Common myeloid progenitor, CD34-positive (primary cell): Measurements from ENCODE around the gene FSD1.
A peak's percentile ranks its signal among the peaks of the same experiment; 100 is the strongest.
"Not testable (repeated sequence)": the region's sequence is repeated elsewhere in the genome, so short reads cannot be mapped to it uniquely, and the experiment has no call there.

Source experiments
- CTCF ChIA-PET: fragments of 350-600 bp; sonication (Branson Sonifier 250); formaldehyde crosslinking; loops from one replicate; lab custom pipeline; 2021; ENCODE audit warnings: antibody characterized with exemption; lab: Charles Lee
- POLR2A ChIA-PET: fragments of 350-600 bp; sonication (Branson Sonifier 250); formaldehyde crosslinking; loops from one replicate; lab custom pipeline; 2021; ENCODE audit warnings: antibody characterized with exemption; lab: Charles Lee
- DNase-seq, 3 donors: peaks; one replicate each; pipeline versions ENCODE4 v3.0.0 to v3.0.0-alpha.2; 2013
- H3K27ac ChIP-seq, 2 experiments: 1 replicate in 1 of 2; 2 replicates in 1 of 2; pipeline ENCODE4 v1.7.0; 2013; ENCODE audit warnings: inconsistent platforms in 2 of 2, low read length in 2 of 2, mild to moderate bottlenecking in 2 of 2, low read depth in 1 of 2, moderate library complexity in 1 of 2; ENCODE audit not compliant: severe bottlenecking in 2 of 2, insufficient read depth in 1 of 2, poor library complexity in 1 of 2
- H3K27me3 ChIP-seq, 5 experiments: replicated peaks in 2 of 5; 1 replicate in 3 of 5; 2 replicates in 2 of 5; pipeline versions ENCODE4 v1.6.1 to v1.7.0; 2013; ENCODE audit warnings: low read length in 4 of 5, mild to moderate bottlenecking in 2 of 5, moderate library complexity in 2 of 5, inconsistent platforms in 1 of 5; ENCODE audit not compliant: insufficient read depth in 5 of 5, control insufficient read depth in 4 of 5
- H3K36me3 ChIP-seq, 4 experiments: 1 replicate in 2 of 4; 2 replicates in 2 of 4; pipeline versions ENCODE4 v1.6.1 to v1.7.0; 2013; ENCODE audit warnings: low read length in 3 of 4, control low read depth in 1 of 4, mild to moderate bottlenecking in 1 of 4; ENCODE audit not compliant: control insufficient read depth in 4 of 4, insufficient read depth in 4 of 4
- H3K4me1 ChIP-seq, 4 experiments: 1 replicate in 3 of 4; 2 replicates in 1 of 4; pipeline versions ENCODE4 v1.6.1 to v1.7.1; 2013; ENCODE audit warnings: low read length in 3 of 4, mild to moderate bottlenecking in 3 of 4, control low read depth in 1 of 4, inconsistent platforms in 1 of 4, moderate library complexity in 1 of 4; ENCODE audit not compliant: control insufficient read depth in 4 of 4, insufficient read depth in 4 of 4; ENCODE audit errors: control extremely low read depth in 1 of 4
- H3K4me3 ChIP-seq, 7 experiments: 1 replicate in 4 of 7; 2 replicates in 3 of 7; pipeline versions ENCODE4 v1.5.1 to v1.7.0; 2013; ENCODE audit warnings: mild to moderate bottlenecking in 7 of 7, low read length in 6 of 7, moderate library complexity in 6 of 7, inconsistent platforms in 2 of 7, low read depth in 2 of 7, control low read depth in 1 of 7; ENCODE audit not compliant: insufficient read depth in 4 of 7, control insufficient read depth in 1 of 7; ENCODE audit errors: extremely low read depth in 1 of 7
- H3K9me3 ChIP-seq, 5 experiments: 1 replicate in 4 of 5; 2 replicates in 1 of 5; pipeline versions ENCODE4 v1.6.1 to v1.7.1; 2013; ENCODE audit warnings: low read length in 4 of 5, mild to moderate bottlenecking in 2 of 5, inconsistent platforms in 1 of 5, low read depth in 1 of 5, moderate library complexity in 1 of 5; ENCODE audit not compliant: control insufficient read depth in 4 of 5, insufficient read depth in 2 of 5; ENCODE audit errors: control extremely low read depth in 1 of 5
- WGBS: methylation state at CpG from one replicate; pipeline ENCODE4 v1.1.5; 2013; ENCODE audit not compliant: insufficient coverage; 5-methylcytosine and 5-hydroxymethylcytosine counted together

Gene FSD1

GRCh38 chr19:4274321-4274686 is 30.1 kb upstream of the FSD1 start:
- H3K9me3 ChIP-seq, DNase-seq, H3K27me3 ChIP-seq, H3K4me3 ChIP-seq, H3K27ac ChIP-seq, POLR2A ChIA-PET: not testable (repeated sequence)
- CTCF ChIA-PET: interaction anchor here (1.0 to 1.7 kb wide), 3 partner anchors 10 to 78 kb away, joined by 3 to 7 read pairs (median 3); partner anchors contain the start of gene MPND
- Histone ChIP-seq H3K36me3 (peaks cover 0 to 13% (median 6%) of the 10 kb centered on the region in 4 experiments), H3K4me1 (peaks cover 0 to 27% (median 18%) of the 10 kb centered on the region in 4 experiments)
- 96% methylated on average over 4 of the region's 6 CpGs for WGBS

GRCh38 chr19:4277191-4277696 is 27.2 kb upstream of the FSD1 start:
- no peak overlapping the region for H3K27ac ChIP-seq
- H3K27me3 ChIP-seq: peaks cover 0 to 26% (median 6%) of the 10 kb centered on the region in 5 experiments
- H3K4me1 ChIP-seq: peaks cover 0 to 27% (median 23%) of the 10 kb centered on the region in 4 experiments
- H3K9me3 ChIP-seq: no peaks in the 10 kb centered on the region
- DNase-seq: no peak
- H3K36me3 ChIP-seq: peaks cover 0 to 2% (median 0%) of the 10 kb centered on the region in 4 experiments
- H3K4me3 ChIP-seq: no peak overlapping the region
- 54% methylated on average over 13 of the region's 16 CpGs for WGBS
- POLR2A ChIA-PET: interaction anchor here (0.6 kb wide), 2 partner anchors 198 to 904 kb away, joined by 4 read pairs; no protein-coding TSS in a partner anchor
- CTCF ChIA-PET: interaction anchor here (0.7 to 2.0 kb wide), 5 partner anchors 10 to 75 kb away, joined by 3 to 12 read pairs (median 3); no protein-coding TSS in a partner anchor

GRCh38 chr19:4278010-4278409 is 26.4 kb upstream of the FSD1 start:
- H3K36me3 ChIP-seq: no peaks in the 10 kb centered on the region
- no peak for DNase-seq
- CTCF ChIA-PET: interaction anchor here (0.7 to 2.0 kb wide), 3 partner anchors 11 to 75 kb away, joined by 3 to 12 read pairs (median 3); no protein-coding TSS in a partner anchor
- H3K4me3 ChIP-seq: peak overlapping the region in 2 of 7 experiments; percentile 33 to 72
- H3K9me3 ChIP-seq: no peaks in the 10 kb centered on the region
- WGBS: 5% methylated on average over 4 of the region's 4 CpGs
- no peak overlapping the region for H3K27ac ChIP-seq
- peaks cover 0 to 27% (median 23%) of the 10 kb centered on the region in 4 experiments for H3K4me1 ChIP-seq
- peaks cover 0 to 31% (median 6%) of the 10 kb centered on the region in 5 experiments for H3K27me3 ChIP-seq
- POLR2A ChIA-PET: interaction anchor here (0.6 kb wide), 1 partner anchor 197 kb away, joined by 4 read pairs; no protein-coding TSS in a partner anchor

GRCh38 chr19:4278419-4279266 is 25.8 kb upstream of the FSD1 start, which contains the start of gene SHD:
SHD (plus strand) TSS chr19:4279266; CDS start chr19:4280064, 798 bp downstream.
- Histone ChIP-seq H3K27me3 (peaks cover 0 to 33% (median 6%) of the 10 kb centered on the region in 5 experiments), H3K4me3 (peak within 1 kb of the TSS; percentile 13 to 72 (median 48)), H3K27ac (no peak within 1 kb of the TSS), H3K4me1 (peaks cover 0 to 27% (median 23%) of the 10 kb centered on the region in 4 experiments), H3K36me3 (no peaks in the 10 kb centered on the region), H3K9me3 (no peaks in the 10 kb centered on the region)
- ChIA-PET CTCF (interaction anchor here (0.6 to 2.0 kb wide), 4 partner anchors 11 to 75 kb away, joined by 3 to 12 read pairs (median 3); no protein-coding TSS in a partner anchor), POLR2A (no interaction called here)
- peak in 2 of 3 donors; percentile 53 to 66 for DNase-seq
- WGBS: 0% methylated on average over 14 of the region's 44 CpGs

GRCh38 chr19:4279267-4279529 is 25.2 kb upstream of the FSD1 start:
- CTCF ChIA-PET: interaction anchor here (1.5 kb wide), 1 partner anchor 75 kb away, joined by 3 read pairs; no protein-coding TSS in a partner anchor
- POLR2A ChIA-PET: no interaction called here
- Histone ChIP-seq H3K4me1 (peaks cover 0 to 27% (median 23%) of the 10 kb centered on the region in 4 experiments), H3K27me3 (peaks cover 0 to 34% (median 6%) of the 10 kb centered on the region in 5 experiments), H3K4me3 (peak overlapping the region; percentile 13 to 72 (median 47)), H3K36me3 (no peaks in the 10 kb centered on the region), H3K27ac (no peak overlapping the region), H3K9me3 (no peaks in the 10 kb centered on the region)
- WGBS: under 1% methylated on average over 18 of the region's 30 CpGs
- DNase-seq: peak in 1 of 3 donors; percentile 31

- peak overlapping the region; percentile 13 to 72 (median 47) for H3K4me3 ChIP-seq
- POLR2A ChIA-PET: interaction anchor here (0.6 kb wide), 1 partner anchor 216 kb away, joined by 5 read pairs; no protein-coding TSS in a partner anchor
Measured at GRCh38 chr19:4279530-4280422, 24.6 kb upstream of the FSD1 start.

More at GRCh38 chr19:4279530-4280422, 24.6 kb upstream of the FSD1 start:
- Histone ChIP-seq H3K9me3 (no peaks in the 10 kb centered on the region), H3K36me3 (no peaks in the 10 kb centered on the region), H3K27me3 (peaks cover 0 to 40% (median 6%) of the 10 kb centered on the region in 5 experiments), H3K27ac (no peak overlapping the region), H3K4me1 (peaks cover 0 to 27% (median 23%) of the 10 kb centered on the region in 4 experiments)
- DNase-seq: no peak
- WGBS: 6% methylated on average over 57 of the region's 71 CpGs
- CTCF ChIA-PET: interaction anchor here (1.0 to 1.6 kb wide), 5 partner anchors 12 to 74 kb away, joined by 3 to 6 read pairs (median 3); partner anchors contain the start of gene MPND
